ENCODE results near the gene ATP9B.
"Not testable (repeated sequence)": the region's sequence is repeated elsewhere in the genome, so short reads cannot be mapped to it uniquely, and the experiment has no call there.

ATP9B gene

DNA sequence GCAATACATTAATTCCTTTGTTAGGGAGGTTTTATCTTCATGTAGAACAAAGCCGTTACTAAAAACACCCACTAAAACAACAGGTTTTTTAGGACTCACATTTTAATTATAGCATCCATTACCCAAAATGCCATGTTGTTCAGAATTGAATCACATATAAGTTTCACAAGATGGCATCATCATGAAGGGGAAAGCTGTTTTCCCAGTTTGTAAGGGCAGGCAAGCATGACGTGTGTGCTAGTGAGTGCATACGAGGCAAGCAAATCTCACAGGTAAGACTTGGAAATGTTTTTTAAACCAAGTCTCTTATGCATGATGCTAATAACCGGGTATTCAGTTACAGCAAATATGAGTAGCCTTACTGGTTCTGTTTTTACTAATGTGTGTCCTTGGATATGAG lies 214.7 kb downstream of the ATP9B start:
- H3K9ac ChIP-seq (ENCODE audit: low read length), result no peak overlapping the region
- no peaks in the 10 kb centered on the region for H3K27me3 ChIP-seq (ENCODE audit: control insufficient read depth, insufficient read depth, low read length)
- H3K27ac ChIP-seq (ENCODE audit: low read depth, low read length), result no peak overlapping the region
- H3K36me3 ChIP-seq (ENCODE audit: control insufficient read depth, insufficient read depth, low read length), result no peaks in the 10 kb centered on the region
- H3K4me1 ChIP-seq (ENCODE audit: control insufficient read depth, insufficient read depth, low read length), result no peaks in the 10 kb centered on the region
- H3K9me3 ChIP-seq (ENCODE audit: control insufficient read depth, insufficient read depth, low read depth, low read length), result no peaks in the 10 kb centered on the region
- H3K4me3 ChIP-seq (ENCODE audit: low read depth, low read length), result no peak overlapping the region

DNA sequence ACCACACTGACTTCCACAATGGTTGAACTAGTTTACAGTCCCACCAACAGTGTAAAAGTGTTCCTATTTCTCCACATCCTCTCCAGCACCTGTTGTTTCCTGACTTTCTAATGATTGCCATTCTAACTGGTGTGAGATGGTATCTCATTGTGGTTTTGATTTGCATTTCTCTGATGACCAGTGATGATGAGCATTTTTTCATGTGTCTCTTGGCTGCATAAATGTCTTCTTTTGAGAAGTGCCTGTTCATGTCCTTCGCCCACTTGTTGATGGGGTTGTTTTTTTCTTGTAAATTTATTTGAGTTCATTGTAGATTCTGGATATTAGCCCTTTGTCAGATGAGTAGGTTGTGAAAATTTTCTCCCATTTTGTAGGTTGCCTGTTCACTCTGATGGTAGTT lies 216.0 kb downstream of the ATP9B start:
- H3K4me1 ChIP-seq (ENCODE audit: control insufficient read depth, insufficient read depth, low read length); H3K9me3 ChIP-seq (ENCODE audit: control insufficient read depth, insufficient read depth, low read depth, low read length); H3K27ac ChIP-seq (ENCODE audit: low read depth, low read length); H3K4me3 ChIP-seq (ENCODE audit: low read depth, low read length); H3K36me3 ChIP-seq (ENCODE audit: control insufficient read depth, insufficient read depth, low read length); H3K27me3 ChIP-seq (ENCODE audit: control insufficient read depth, insufficient read depth, low read length); H3K9ac ChIP-seq (ENCODE audit: low read length): not testable (repeated sequence)

DNA sequence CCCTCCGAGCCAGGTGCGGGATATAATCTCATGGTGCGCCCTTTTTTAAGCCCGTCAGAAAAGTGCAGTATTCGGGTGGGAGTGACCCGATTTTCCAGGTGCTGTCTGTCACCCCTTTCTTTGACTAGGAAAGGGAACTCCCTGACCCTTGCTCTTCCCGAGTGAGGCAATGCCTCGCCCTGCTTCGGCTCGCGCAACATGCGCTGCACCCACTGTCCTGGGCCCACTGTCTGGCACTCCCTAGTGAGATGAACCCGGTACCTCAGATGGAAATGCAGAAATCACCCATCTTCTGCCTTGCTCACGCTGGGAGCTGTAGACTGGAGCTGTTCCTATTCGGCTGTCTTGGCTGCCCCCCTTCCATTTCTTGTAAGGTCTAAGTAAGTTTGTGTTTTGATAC lies 221.2 kb downstream of the ATP9B start:
- peaks cover 14% of the 10 kb centered on the region for H3K9me3 ChIP-seq (ENCODE audit: control insufficient read depth, insufficient read depth, low read depth, low read length)
- not testable (repeated sequence) for H3K36me3 ChIP-seq (ENCODE audit: control insufficient read depth, insufficient read depth, low read length); H3K27me3 ChIP-seq (ENCODE audit: control insufficient read depth, insufficient read depth, low read length); H3K4me1 ChIP-seq (ENCODE audit: control insufficient read depth, insufficient read depth, low read length); H3K4me3 ChIP-seq (ENCODE audit: low read depth, low read length); H3K9ac ChIP-seq (ENCODE audit: low read length); H3K27ac ChIP-seq (ENCODE audit: low read depth, low read length)

DNA sequence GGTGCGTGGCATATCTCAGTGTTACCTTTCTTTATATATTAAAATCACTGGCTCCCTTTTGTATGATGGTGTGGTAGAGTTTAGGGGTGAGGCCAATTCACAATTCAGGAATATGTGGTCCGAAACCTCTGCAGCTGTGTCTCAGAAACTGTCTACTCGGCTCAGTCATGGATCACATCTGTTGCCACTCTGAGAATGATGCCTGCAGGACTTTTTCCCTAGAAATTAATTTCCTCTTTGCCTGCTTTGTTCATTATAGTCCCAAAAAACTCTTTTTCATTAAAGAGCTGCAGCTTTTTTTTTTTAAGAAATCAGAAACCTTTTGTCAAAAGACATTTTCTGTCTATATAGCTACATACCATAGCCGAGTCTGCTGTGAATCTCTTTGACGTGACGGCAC lies 221.7 kb downstream of the ATP9B start:
- peaks cover 14% of the 10 kb centered on the region for H3K9me3 ChIP-seq (ENCODE audit: control insufficient read depth, insufficient read depth, low read depth, low read length)
- H3K27me3 ChIP-seq (ENCODE audit: control insufficient read depth, insufficient read depth, low read length), result no peaks in the 10 kb centered on the region
- H3K9ac ChIP-seq (ENCODE audit: low read length), result no peak overlapping the region
- no peaks in the 10 kb centered on the region for H3K4me1 ChIP-seq (ENCODE audit: control insufficient read depth, insufficient read depth, low read length)
- 0 out of 2 replicates have a peak, but pooled peaks cover 3% of the 10 kb centered on the region for H3K36me3 ChIP-seq (ENCODE audit: control insufficient read depth, insufficient read depth, low read length)
- no peak overlapping the region for H3K4me3 ChIP-seq (ENCODE audit: low read depth, low read length)
- H3K27ac ChIP-seq (ENCODE audit: low read depth, low read length), result no peak overlapping the region

DNA sequence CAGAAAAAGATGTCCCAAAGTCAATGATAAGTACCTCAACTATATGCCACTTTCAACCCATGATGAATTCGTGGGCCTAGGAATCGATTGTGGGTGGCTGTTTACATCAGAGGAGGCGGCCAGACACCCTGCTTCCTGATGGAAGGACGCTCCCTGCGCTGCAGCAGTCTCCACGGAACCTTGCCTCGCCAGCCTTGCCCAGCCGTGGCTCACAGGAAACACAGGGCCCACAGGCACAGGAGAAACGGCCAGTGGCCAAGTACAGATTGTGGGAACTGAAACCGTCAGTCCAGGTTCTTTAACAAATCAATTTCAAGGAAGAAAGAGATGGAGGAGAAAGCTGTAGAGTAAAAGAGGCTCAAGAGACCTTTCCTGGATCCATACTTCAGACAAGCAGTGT lies 225.0 kb downstream of the ATP9B start:
- Histone ChIP-seq H3K9ac (ENCODE audit: low read length) (no peak overlapping the region), H3K27ac (ENCODE audit: low read depth, low read length) (no peak overlapping the region), H3K9me3 (ENCODE audit: control insufficient read depth, insufficient read depth, low read depth, low read length) (peaks cover 14% of the 10 kb centered on the region)

DNA sequence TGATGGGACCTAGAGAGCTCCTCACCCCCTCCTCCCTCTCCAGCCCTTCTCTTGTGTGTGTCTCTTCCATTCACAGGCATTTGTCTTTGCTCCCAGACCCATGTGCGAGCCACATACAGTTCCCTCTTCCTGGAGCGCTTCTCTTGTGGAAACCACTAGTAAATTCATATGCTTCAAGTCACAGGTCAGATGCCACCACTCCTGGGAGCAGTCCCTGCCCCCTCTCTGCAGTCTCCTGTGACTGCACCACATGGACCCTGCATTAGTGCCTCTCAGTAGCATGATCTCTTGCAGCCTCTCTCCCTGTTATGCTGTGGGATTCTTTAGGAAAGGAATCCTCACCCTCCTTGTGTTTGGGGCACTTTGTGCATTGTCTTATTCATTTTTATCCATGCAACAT lies 230.1 kb downstream of the ATP9B start:
- Histone ChIP-seq H3K27me3 (ENCODE audit: control insufficient read depth, insufficient read depth, low read length) (no peaks in the 10 kb centered on the region), H3K9ac (ENCODE audit: low read length) (no peak overlapping the region), H3K9me3 (ENCODE audit: control insufficient read depth, insufficient read depth, low read depth, low read length) (no peaks in the 10 kb centered on the region), H3K4me3 (ENCODE audit: low read depth, low read length) (no peak overlapping the region), H3K4me1 (ENCODE audit: control insufficient read depth, insufficient read depth, low read length) (no peaks in the 10 kb centered on the region), H3K27ac (ENCODE audit: low read depth, low read length) (no peak overlapping the region), H3K36me3 (ENCODE audit: control insufficient read depth, insufficient read depth, low read length) (peaks cover 3% of the 10 kb centered on the region; the same call in 1 of the 2 replicates)

More for the DNA sequence above, 225.0 kb downstream of the ATP9B start:
- Histone ChIP-seq H3K27me3 (ENCODE audit: control insufficient read depth, insufficient read depth, low read length) (no peaks in the 10 kb centered on the region), H3K36me3 (ENCODE audit: control insufficient read depth, insufficient read depth, low read length) (peaks cover 6% of the 10 kb centered on the region; the same call in 1 of the 2 replicates), H3K4me3 (ENCODE audit: low read depth, low read length) (no peak overlapping the region), H3K4me1 (ENCODE audit: control insufficient read depth, insufficient read depth, low read length) (no peaks in the 10 kb centered on the region)

DNA sequence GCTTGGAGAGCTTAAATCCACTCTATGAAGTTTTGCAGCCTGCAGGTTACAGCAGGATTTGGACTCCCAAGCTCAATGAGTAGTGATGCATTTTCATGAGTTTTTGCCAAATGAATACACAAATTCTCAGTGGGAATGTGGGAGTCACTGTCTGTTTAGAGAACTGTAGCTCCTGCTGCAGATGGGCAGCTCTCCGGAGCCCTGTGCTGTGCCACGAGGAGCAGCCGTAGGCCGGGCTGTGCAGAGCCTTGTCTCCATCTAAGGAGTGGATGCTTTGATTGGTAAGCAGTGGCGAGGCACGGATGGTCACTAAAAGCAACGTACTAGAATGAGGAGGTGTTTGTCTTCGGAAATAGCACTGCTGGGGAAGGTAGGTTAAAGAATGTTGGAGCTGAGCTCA lies 230.5 kb downstream of the ATP9B start:
- Histone ChIP-seq H3K27me3 (ENCODE audit: control insufficient read depth, insufficient read depth, low read length) (no peaks in the 10 kb centered on the region), H3K27ac (ENCODE audit: low read depth, low read length) (no peak overlapping the region), H3K9ac (ENCODE audit: low read length) (no peak overlapping the region), H3K4me3 (ENCODE audit: low read depth, low read length) (no peak overlapping the region), H3K4me1 (ENCODE audit: control insufficient read depth, insufficient read depth, low read length) (no peaks in the 10 kb centered on the region), H3K36me3 (ENCODE audit: control insufficient read depth, insufficient read depth, low read length) (peaks cover 7% of the 10 kb centered on the region), H3K9me3 (ENCODE audit: control insufficient read depth, insufficient read depth, low read depth, low read length) (no peaks in the 10 kb centered on the region)

DNA sequence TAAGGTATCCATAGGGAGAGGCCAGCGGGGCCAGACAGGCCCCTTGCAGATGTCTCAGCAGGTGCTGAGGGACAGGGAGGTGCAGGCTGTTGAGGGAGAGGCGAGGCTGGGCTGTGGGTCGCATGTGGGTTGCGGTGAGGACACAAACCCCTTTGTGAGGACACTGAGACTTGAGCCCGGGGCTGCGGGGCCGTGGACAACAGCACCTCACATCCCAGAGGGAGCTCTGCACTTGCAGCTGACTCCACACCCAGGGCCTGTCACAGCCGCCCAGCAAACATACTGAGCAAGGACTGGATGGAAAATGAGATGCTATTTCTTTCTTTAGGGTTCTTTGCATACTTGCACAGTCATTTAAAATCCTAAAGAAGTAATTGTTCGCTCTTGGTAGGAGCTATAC lies 231.2 kb downstream of the ATP9B start:
- H3K27ac ChIP-seq (ENCODE audit: low read depth, low read length), result no peak overlapping the region
- no peak overlapping the region for H3K4me3 ChIP-seq (ENCODE audit: low read depth, low read length)
- H3K9me3 ChIP-seq (ENCODE audit: control insufficient read depth, insufficient read depth, low read depth, low read length), result no peaks in the 10 kb centered on the region
- H3K4me1 ChIP-seq (ENCODE audit: control insufficient read depth, insufficient read depth, low read length), result no peaks in the 10 kb centered on the region
- no peak overlapping the region for H3K9ac ChIP-seq (ENCODE audit: low read length)
- no peaks in the 10 kb centered on the region for H3K27me3 ChIP-seq (ENCODE audit: control insufficient read depth, insufficient read depth, low read length)
- peaks cover 12% of the 10 kb centered on the region for H3K36me3 ChIP-seq (ENCODE audit: control insufficient read depth, insufficient read depth, low read length)

DNA sequence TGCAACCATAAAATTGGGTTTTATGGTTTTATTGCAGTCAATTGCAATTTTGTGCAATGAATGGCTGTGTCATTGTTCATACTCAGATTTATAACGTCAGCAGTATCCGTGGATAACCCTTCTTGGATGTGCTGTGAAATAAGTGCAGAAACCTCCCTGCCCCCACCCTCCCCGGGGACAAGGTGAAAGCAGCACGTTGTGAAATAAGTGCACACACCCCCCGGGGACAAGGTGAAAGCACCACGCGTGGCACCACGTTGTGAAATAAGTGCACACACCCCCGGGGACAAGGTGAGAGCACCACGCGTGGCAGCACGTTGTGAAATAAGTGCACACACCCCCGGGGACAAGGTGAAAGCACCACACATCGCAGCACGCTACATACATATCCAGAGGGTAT lies 232.9 kb downstream of the ATP9B start:
- H3K9me3 ChIP-seq (ENCODE audit: control insufficient read depth, insufficient read depth, low read depth, low read length), result no peaks in the 10 kb centered on the region
- no peak overlapping the region for H3K27ac ChIP-seq (ENCODE audit: low read depth, low read length)
- H3K36me3 ChIP-seq (ENCODE audit: control insufficient read depth, insufficient read depth, low read length), result peaks cover 15% of the 10 kb centered on the region
- no peaks in the 10 kb centered on the region for H3K4me1 ChIP-seq (ENCODE audit: control insufficient read depth, insufficient read depth, low read length)
- no peak overlapping the region for H3K9ac ChIP-seq (ENCODE audit: low read length)
- no peaks in the 10 kb centered on the region for H3K27me3 ChIP-seq (ENCODE audit: control insufficient read depth, insufficient read depth, low read length)
- H3K4me3 ChIP-seq (ENCODE audit: low read depth, low read length), result no peak overlapping the region

DNA sequence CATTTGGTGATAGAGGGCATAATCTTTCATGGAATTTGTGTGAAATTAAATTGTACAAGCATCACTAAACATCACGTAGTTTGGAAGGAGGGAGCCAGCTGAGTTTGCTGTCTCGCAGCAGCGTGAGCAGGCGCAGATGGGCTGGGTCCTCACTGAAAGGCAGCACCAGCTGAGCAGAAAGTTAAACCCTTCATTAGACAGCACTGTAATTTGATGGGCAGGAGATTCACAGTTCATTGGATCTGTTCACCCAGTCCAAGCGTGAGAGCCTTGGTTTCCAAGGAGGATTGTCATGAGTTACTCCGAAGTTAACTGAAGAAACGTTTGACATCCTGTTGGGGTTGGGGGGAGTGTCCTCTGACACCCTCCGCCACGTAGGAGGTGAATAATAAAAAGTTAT lies 236.7 kb downstream of the ATP9B start:
- H3K4me3 ChIP-seq (ENCODE audit: low read depth, low read length), result no peak overlapping the region
- no peak overlapping the region for H3K27ac ChIP-seq (ENCODE audit: low read depth, low read length)
- no peak overlapping the region for H3K9ac ChIP-seq (ENCODE audit: low read length)
- H3K36me3 ChIP-seq (ENCODE audit: control insufficient read depth, insufficient read depth, low read length), result peaks cover 20% of the 10 kb centered on the region
- no peaks in the 10 kb centered on the region for H3K4me1 ChIP-seq (ENCODE audit: control insufficient read depth, insufficient read depth, low read length)
- no peaks in the 10 kb centered on the region for H3K9me3 ChIP-seq (ENCODE audit: control insufficient read depth, insufficient read depth, low read depth, low read length)
- H3K27me3 ChIP-seq (ENCODE audit: control insufficient read depth, insufficient read depth, low read length), result no peaks in the 10 kb centered on the region

DNA sequence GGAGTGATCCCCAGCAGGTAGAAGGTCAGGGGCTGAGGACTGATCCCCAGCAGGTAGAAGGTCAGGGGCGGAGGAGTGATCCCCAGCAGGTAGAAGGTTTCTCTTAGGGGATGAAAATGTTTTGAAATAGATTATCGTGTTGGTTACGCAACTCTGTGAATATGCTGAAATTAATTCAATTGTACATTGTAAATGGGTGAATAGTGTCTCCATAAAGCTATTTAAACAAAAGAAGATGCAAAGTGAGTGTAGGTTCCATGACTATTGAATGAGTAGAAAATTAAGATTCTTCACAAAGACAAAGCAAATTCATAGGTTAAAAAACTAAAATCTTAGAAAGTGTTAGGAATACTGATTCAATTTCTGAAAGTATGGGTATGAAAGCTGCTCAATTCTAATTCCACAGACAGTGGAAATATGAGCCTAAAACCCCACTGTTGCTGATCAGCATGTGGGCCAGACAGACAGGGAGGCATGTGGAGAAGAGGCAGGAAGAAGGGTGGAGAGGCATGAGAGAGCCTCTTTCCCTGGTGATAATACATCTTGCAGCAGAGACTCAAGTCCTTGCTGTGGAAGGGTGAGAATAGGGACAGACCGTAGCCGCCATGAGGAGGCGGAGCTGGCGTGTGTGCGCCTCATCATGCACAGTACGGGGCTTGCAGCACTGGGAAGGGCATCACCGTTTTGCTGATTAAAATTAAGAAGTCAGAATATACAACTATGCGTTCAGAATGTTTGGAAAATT lies 240.6 kb downstream of the ATP9B start:
- no peak overlapping the region for H3K4me3 ChIP-seq (ENCODE audit: low read depth, low read length)
- no peaks in the 10 kb centered on the region for H3K4me1 ChIP-seq (ENCODE audit: control insufficient read depth, insufficient read depth, low read length)
- H3K36me3 ChIP-seq (ENCODE audit: control insufficient read depth, insufficient read depth, low read length), result peaks cover 15% of the 10 kb centered on the region
- no peaks in the 10 kb centered on the region for H3K9me3 ChIP-seq (ENCODE audit: control insufficient read depth, insufficient read depth, low read depth, low read length)
- H3K9ac ChIP-seq (ENCODE audit: low read length), result no peak overlapping the region
- no peak overlapping the region for H3K27ac ChIP-seq (ENCODE audit: low read depth, low read length)
- H3K27me3 ChIP-seq (ENCODE audit: control insufficient read depth, insufficient read depth, low read length), result no peaks in the 10 kb centered on the region

Data from HUES6 (cell line).